ENCODE data around the gene TRIM60.
"Not testable (repeated sequence)": the region's sequence is repeated elsewhere in the genome, so short reads cannot be mapped to it uniquely, and the experiment has no call there.

The TRIM60 gene

DNA sequence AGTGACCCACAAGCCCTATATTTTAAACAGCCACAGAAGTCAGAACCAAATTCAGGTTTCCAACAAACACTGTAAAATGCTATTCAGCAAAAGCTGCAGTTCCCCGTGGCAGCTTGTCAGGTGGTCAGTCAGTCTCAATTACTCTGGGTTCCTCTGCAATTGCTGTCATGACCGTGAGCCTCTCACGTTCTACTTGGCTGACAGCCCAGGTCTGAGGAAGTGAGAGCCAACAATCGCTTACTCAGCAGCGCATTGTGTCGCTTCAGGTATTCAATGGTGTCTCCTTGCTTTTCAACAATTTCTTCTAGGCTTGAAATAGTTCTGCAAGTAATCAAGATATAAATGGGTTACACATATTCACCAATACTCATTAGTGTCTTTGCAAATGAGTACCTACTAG is 47.7 kb downstream of the TRIM60 start:
- TF ChIP-seq, protein P1, sequence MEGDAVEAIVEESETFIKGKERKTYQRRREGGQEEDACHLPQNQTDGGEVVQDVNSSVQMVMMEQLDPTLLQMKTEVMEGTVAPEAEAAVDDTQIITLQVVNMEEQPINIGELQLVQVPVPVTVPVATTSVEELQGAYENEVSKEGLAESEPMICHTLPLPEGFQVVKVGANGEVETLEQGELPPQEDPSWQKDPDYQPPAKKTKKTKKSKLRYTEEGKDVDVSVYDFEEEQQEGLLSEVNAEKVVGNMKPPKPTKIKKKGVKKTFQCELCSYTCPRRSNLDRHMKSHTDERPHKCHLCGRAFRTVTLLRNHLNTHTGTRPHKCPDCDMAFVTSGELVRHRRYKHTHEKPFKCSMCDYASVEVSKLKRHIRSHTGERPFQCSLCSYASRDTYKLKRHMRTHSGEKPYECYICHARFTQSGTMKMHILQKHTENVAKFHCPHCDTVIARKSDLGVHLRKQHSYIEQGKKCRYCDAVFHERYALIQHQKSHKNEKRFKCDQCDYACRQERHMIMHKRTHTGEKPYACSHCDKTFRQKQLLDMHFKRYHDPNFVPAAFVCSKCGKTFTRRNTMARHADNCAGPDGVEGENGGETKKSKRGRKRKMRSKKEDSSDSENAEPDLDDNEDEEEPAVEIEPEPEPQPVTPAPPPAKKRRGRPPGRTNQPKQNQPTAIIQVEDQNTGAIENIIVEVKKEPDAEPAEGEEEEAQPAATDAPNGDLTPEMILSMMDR (conservative IDR thresholded peaks at IDR 0.05; ENCODE audit: control insufficient read depth, insufficient read depth, low read depth, low read length) = no peak
- peak; percentile 45 for DNase-seq (ENCODE audit: low read depth)
- H3K4me3 ChIP-seq (ENCODE audit: control insufficient read depth, low read depth, low read length) = no peak overlapping the region

DNA sequence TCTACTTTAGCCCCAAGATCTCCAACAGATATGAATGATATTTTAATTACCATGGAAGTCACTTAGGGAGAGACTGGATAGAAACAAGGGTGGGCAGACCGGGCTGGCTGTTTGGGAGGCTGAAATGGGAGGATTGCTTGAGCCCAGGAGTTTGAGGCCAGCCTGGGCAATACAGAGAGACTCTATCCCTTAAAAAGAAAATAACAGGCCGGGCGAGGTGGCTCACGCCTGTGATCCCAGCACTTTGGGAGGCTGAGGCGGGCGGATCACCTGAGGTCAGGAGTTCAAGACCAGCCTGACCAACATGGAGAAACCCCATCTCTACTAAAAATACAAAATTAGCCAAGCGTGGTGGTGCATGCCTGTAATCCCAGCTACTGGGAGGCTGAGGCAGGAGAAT is 53.0 kb downstream of the TRIM60 start:
- not testable (repeated sequence) for DNase-seq (ENCODE audit: low read depth); H3K4me3 ChIP-seq (ENCODE audit: control insufficient read depth, low read depth, low read length)

DNA sequence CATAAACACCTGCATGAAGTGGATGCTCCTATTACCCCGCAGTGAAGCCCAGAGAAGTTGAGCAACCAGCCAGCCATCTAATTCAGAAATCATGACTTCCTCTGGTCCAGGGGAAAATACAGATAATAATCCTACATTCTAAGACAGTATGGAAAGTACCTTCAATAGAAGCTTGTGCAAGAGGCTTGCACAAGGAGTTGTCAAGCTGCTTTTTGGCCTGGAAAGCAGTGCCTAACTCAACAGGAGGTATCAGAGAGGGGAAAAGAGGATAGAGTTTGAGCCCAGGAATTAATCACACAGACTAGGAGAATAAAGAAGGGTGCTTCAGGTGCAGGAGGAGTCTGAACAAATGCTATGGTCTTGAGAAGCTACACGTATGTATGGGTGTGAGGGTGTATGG is 54.1 kb downstream of the TRIM60 start:
- H3K4me3 ChIP-seq (ENCODE audit: control insufficient read depth, low read depth, low read length) = no peak overlapping the region
- TF ChIP-seq, protein P1 (conservative IDR thresholded peaks at IDR 0.05; ENCODE audit: control insufficient read depth, insufficient read depth, low read depth, low read length) = no peak

DNA sequence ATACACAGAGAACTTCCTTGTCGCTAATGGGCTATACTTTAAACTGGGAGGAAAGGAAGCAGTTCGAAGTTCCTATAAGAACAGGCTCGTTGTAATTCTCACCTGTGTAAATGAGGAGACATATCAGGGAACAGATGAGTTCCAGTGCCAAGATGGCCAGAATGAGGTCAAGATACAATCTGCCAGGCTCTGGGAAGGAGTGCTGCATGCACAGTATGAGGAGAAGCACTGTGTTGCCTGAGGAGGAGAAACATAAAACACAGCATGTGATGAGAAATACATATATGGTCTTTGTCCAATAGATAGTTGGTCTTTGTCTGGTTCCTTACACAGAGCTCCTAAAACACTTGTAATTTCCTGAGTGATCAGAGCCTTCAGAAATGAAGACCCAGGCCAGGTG is 56.6 kb downstream of the TRIM60 start:
- H3K4me3 ChIP-seq (ENCODE audit: control insufficient read depth, low read depth, low read length) = no peak overlapping the region
- TF ChIP-seq, protein P1 (conservative IDR thresholded peaks at IDR 0.05; ENCODE audit: control insufficient read depth, insufficient read depth, low read depth, low read length) = no peak
- no peak for DNase-seq (ENCODE audit: low read depth)

More for the DNA sequence above, 54.1 kb downstream of the TRIM60 start:
- DNase-seq (ENCODE audit: low read depth) = no peak

Measured in fibroblast of mammary gland (primary cell).